NCI-H1417 (cell line): ENCODE results near the gene MRTO4.
"Not testable (repeated sequence)": the region's sequence is repeated elsewhere in the genome, so short reads cannot be mapped to it uniquely, and the experiment has no call there.

Source experiments
- DNase-seq, 3 experiments: peaks; one replicate each; lab custom pipeline; 2025; lab: John Stamatoyannopoulos, UW

Gene MRTO4

GRCh38 chr1:19270343-19270730 lies 18.7 kb downstream of the MRTO4 start:
- not testable (repeated sequence) for DNase-seq

- no peak for DNase-seq
Observed at GRCh38 chr1:19272064-19272463, 20.5 kb downstream of the MRTO4 start.

GRCh38 chr1:19273106-19273843 lies 21.7 kb downstream of the MRTO4 start:
- no peak for DNase-seq

- DNase-seq, result not testable (repeated sequence)
Observed at GRCh38 chr1:19273844-19274531, 22.4 kb downstream of the MRTO4 start.

- no peak for DNase-seq
Observed at GRCh38 chr1:19274636-19275035, 23.0 kb downstream of the MRTO4 start.

GRCh38 chr1:19283891-19284290 lies 32.3 kb downstream of the MRTO4 start:
- DNase-seq, result no peak

- no peak for DNase-seq
Observed at GRCh38 chr1:19284881-19285280, 33.3 kb downstream of the MRTO4 start.

GRCh38 chr1:19285366-19285765 lies 33.8 kb downstream of the MRTO4 start:
- not testable (repeated sequence) for DNase-seq

- DNase-seq, result not testable (repeated sequence)
Observed at GRCh38 chr1:19285807-19286206, 34.2 kb downstream of the MRTO4 start.

GRCh38 chr1:19287436-19288185 lies 36.0 kb downstream of the MRTO4 start:
- no peak for DNase-seq

- DNase-seq, result not testable (repeated sequence)
Observed at GRCh38 chr1:19288324-19289241, 37.0 kb downstream of the MRTO4 start, which contains the start of gene AKR7A3. AKR7A3 (minus strand) TSS chr1:19288770; CDS start chr1:19288709, 61 bp downstream.

GRCh38 chr1:19289244-19289643 lies 37.6 kb downstream of the MRTO4 start:
- DNase-seq, result no peak

- DNase-seq, result no peak
Observed at GRCh38 chr1:19294638-19295037, 43.0 kb downstream of the MRTO4 start.

- DNase-seq, result no peak
Observed at GRCh38 chr1:19300211-19300610, 48.6 kb downstream of the MRTO4 start.

- DNase-seq, result not testable (repeated sequence)
Observed at GRCh38 chr1:19304081-19304480, 52.5 kb downstream of the MRTO4 start.

GRCh38 chr1:19305880-19306279 lies 54.3 kb downstream of the MRTO4 start:
- no peak for DNase-seq

GRCh38 chr1:19306941-19307340 lies 55.3 kb downstream of the MRTO4 start:
- DNase-seq, result no peak

GRCh38 chr1:19307794-19308508 lies 56.3 kb downstream of the MRTO4 start:
- no peak for DNase-seq

- no peak for DNase-seq
Observed at GRCh38 chr1:19308509-19308907, 56.9 kb downstream of the MRTO4 start.

- DNase-seq, result no peak
Observed at GRCh38 chr1:19309123-19309813, 57.7 kb downstream of the MRTO4 start.
